GM23338 (cell line): Measurements from ENCODE around the gene ST6GALNAC3.

ENCODE experiments used
- CREB1 ChIP-seq: fragments of 250-450 bp; sonication (Bioruptor Pico); IDR thresholded peaks from 2 replicates; pipeline ENCODE4 v1.5.0; 2020; ENCODE audit warnings: low read depth, mild to moderate bottlenecking, moderate library complexity
- EZH2 ChIP-seq: fragments of 200-600 bp; sonication (generic); IDR thresholded peaks from one replicate; pipeline ENCODE4 v1.8.0; 2017; ENCODE audit warnings: antibody characterized with exemption, mild to moderate bottlenecking, low read depth; ENCODE audit not compliant: unreplicated experiment
- EZH2phosphoT487 ChIP-seq: fragments of 200-600 bp; sonication (generic); IDR thresholded peaks from one replicate; pipeline ENCODE4 v1.8.1; 2018; ENCODE audit warnings: antibody characterized with exemption; ENCODE audit not compliant: unreplicated experiment
- JUNB ChIP-seq: IDR thresholded peaks from one replicate; pipeline ENCODE4 v1.6.1; 2016; ENCODE audit warnings: antibody characterized with exemption; ENCODE audit not compliant: unreplicated experiment
- NANOG ChIP-seq: IDR thresholded peaks from 2 replicates; pipeline ENCODE4 v1.6.1; 2016; ENCODE audit warnings: antibody characterized with exemption, borderline replicate concordance
- POLR2AphosphoS5 ChIP-seq: IDR thresholded peaks from 2 replicates; pipeline ENCODE4 v1.6.1; 2016; ENCODE audit warnings: antibody characterized with exemption, low read depth
- ZNF114 ChIP-seq: fragments of 250-450 bp; sonication (Bioruptor Pico); IDR thresholded peaks from 2 replicates; pipeline ENCODE4 v1.5.0; 2020; ENCODE audit warnings: mild to moderate bottlenecking, moderate library complexity
- ZNF331 ChIP-seq: fragments of 250-450 bp; sonication (Bioruptor Pico); IDR thresholded peaks from 2 replicates; pipeline ENCODE4 v1.5.0; 2020; ENCODE audit warnings: low read depth, mild to moderate bottlenecking, moderate library complexity
- TF ChIP-seq, protein P1 (sequence below), 2 experiments: fragments of 200-600 bp in 1 of 2; sonication (generic) in 1 of 2; conservative IDR thresholded peaks; 2 replicates each; pipeline versions ENCODE4 v1.5.1 to v1.6.1; 2016 to 2017; ENCODE audit warnings: antibody characterized with exemption in 2 of 2, low read depth in 2 of 2, mild to moderate bottlenecking in 2 of 2, moderate library complexity in 1 of 2
- TF ChIP-seq, protein P2 (sequence below): IDR thresholded peaks from one replicate; pipeline ENCODE4 v1.6.1; 2018; ENCODE audit warnings: antibody characterized with exemption; ENCODE audit not compliant: unreplicated experiment
- TF ChIP-seq, protein P3 (sequence below): IDR thresholded peaks from 2 replicates; pipeline ENCODE4 v1.6.1; 2016; ENCODE audit warnings: antibody characterized with exemption

DNA sequence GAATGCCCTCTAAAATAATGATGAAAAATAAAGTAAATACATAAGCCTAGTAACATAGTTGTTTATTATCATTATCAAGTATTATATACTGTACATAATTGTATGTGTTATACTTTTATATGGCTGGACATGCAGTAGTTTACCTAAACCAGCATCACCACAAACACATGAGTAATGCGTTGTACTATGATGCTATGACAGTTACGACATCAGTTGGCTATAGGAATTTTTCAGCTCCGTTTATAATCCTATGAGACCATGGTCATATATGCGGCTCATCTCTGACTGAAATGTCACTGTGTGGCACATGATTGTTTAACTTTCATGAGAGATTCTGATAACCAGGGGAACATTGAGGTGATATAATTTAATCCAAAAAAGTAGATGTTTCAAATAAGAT lies 352.1 kb downstream of the ST6GALNAC3 start:
- TF ChIP-seq, protein P1, sequence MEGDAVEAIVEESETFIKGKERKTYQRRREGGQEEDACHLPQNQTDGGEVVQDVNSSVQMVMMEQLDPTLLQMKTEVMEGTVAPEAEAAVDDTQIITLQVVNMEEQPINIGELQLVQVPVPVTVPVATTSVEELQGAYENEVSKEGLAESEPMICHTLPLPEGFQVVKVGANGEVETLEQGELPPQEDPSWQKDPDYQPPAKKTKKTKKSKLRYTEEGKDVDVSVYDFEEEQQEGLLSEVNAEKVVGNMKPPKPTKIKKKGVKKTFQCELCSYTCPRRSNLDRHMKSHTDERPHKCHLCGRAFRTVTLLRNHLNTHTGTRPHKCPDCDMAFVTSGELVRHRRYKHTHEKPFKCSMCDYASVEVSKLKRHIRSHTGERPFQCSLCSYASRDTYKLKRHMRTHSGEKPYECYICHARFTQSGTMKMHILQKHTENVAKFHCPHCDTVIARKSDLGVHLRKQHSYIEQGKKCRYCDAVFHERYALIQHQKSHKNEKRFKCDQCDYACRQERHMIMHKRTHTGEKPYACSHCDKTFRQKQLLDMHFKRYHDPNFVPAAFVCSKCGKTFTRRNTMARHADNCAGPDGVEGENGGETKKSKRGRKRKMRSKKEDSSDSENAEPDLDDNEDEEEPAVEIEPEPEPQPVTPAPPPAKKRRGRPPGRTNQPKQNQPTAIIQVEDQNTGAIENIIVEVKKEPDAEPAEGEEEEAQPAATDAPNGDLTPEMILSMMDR (conservative IDR thresholded peaks at IDR 0.05; ENCODE audit: low read depth in 2 of 2), result no peak
- TF ChIP-seq EZH2 (no peak), EZH2phosphoT487 (no peak), POLR2AphosphoS5 (no peak), ZNF331 (CRISPR knock-in tag) (no peak), CREB1 (no peak), JUNB (no peak), NANOG (no peak), ZNF114 (CRISPR knock-in tag) (no peak)
- TF ChIP-seq, protein P2, sequence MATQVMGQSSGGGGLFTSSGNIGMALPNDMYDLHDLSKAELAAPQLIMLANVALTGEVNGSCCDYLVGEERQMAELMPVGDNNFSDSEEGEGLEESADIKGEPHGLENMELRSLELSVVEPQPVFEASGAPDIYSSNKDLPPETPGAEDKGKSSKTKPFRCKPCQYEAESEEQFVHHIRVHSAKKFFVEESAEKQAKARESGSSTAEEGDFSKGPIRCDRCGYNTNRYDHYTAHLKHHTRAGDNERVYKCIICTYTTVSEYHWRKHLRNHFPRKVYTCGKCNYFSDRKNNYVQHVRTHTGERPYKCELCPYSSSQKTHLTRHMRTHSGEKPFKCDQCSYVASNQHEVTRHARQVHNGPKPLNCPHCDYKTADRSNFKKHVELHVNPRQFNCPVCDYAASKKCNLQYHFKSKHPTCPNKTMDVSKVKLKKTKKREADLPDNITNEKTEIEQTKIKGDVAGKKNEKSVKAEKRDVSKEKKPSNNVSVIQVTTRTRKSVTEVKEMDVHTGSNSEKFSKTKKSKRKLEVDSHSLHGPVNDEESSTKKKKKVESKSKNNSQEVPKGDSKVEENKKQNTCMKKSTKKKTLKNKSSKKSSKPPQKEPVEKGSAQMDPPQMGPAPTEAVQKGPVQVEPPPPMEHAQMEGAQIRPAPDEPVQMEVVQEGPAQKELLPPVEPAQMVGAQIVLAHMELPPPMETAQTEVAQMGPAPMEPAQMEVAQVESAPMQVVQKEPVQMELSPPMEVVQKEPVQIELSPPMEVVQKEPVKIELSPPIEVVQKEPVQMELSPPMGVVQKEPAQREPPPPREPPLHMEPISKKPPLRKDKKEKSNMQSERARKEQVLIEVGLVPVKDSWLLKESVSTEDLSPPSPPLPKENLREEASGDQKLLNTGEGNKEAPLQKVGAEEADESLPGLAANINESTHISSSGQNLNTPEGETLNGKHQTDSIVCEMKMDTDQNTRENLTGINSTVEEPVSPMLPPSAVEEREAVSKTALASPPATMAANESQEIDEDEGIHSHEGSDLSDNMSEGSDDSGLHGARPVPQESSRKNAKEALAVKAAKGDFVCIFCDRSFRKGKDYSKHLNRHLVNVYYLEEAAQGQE, result no peak
- TF ChIP-seq, protein P3, sequence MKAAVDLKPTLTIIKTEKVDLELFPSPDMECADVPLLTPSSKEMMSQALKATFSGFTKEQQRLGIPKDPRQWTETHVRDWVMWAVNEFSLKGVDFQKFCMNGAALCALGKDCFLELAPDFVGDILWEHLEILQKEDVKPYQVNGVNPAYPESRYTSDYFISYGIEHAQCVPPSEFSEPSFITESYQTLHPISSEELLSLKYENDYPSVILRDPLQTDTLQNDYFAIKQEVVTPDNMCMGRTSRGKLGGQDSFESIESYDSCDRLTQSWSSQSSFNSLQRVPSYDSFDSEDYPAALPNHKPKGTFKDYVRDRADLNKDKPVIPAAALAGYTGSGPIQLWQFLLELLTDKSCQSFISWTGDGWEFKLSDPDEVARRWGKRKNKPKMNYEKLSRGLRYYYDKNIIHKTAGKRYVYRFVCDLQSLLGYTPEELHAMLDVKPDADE, result no peak
